IPS-11a (cell line): ENCODE measurements around the gene METTL4.

Experiments used
- H3K4me3 ChIP-seq: one replicate; pipeline ENCODE4 v1.5.1; 2013; ENCODE audit warnings: low read depth, low read length, control low read depth

Gene METTL4

GRCh38 chr18:2571200-2572170 lies at the start of gene METTL4, which contains the start of gene NDC80:
METTL4 (minus strand) TSS chr18:2571505; CDS start chr18:2567216, 4,289 bp downstream.
NDC80 (plus strand) TSS chr18:2571557; CDS start chr18:2572986, 1,429 bp downstream.
- H3K4me3 ChIP-seq = peak within 1 kb of the TSS; percentile 91

GRCh38 chr18:2618009-2618408 lies 46.7 kb upstream of the METTL4 start:
- no peak overlapping the region for H3K4me3 ChIP-seq

- no peak overlapping the region for H3K4me3 ChIP-seq
Measured at GRCh38 chr18:2617401-2617998, 46.2 kb upstream of the METTL4 start.

- no peak overlapping the region for H3K4me3 ChIP-seq
Measured at GRCh38 chr18:2612996-2613395, 41.7 kb upstream of the METTL4 start.

GRCh38 chr18:2610549-2610948 lies 39.2 kb upstream of the METTL4 start:
- no peak overlapping the region for H3K4me3 ChIP-seq

- H3K4me3 ChIP-seq = no peak overlapping the region
Measured at GRCh38 chr18:2609604-2610003, 38.3 kb upstream of the METTL4 start.

- H3K4me3 ChIP-seq = no peak overlapping the region
Measured at GRCh38 chr18:2606335-2606734, 35.0 kb upstream of the METTL4 start.

- H3K4me3 ChIP-seq = no peak overlapping the region
Measured at GRCh38 chr18:2602844-2603243, 31.5 kb upstream of the METTL4 start.

- no peak overlapping the region for H3K4me3 ChIP-seq
Measured at GRCh38 chr18:2597639-2598038, 26.3 kb upstream of the METTL4 start.

- H3K4me3 ChIP-seq = no peak overlapping the region
Measured at GRCh38 chr18:2590303-2590702, 19.0 kb upstream of the METTL4 start.

- no peak overlapping the region for H3K4me3 ChIP-seq
Measured at GRCh38 chr18:2589345-2590068, 18.2 kb upstream of the METTL4 start.

- H3K4me3 ChIP-seq = no peak overlapping the region
Measured at GRCh38 chr18:2588666-2589344, 17.5 kb upstream of the METTL4 start.

GRCh38 chr18:2587788-2588187 lies 16.5 kb upstream of the METTL4 start:
- no peak overlapping the region for H3K4me3 ChIP-seq

GRCh38 chr18:2573408-2573807 lies 2.1 kb upstream of the METTL4 start:
- H3K4me3 ChIP-seq = no peak overlapping the region

GRCh38 chr18:2572892-2573291 lies 1.6 kb upstream of the METTL4 start:
- peak overlapping the region; percentile 91 for H3K4me3 ChIP-seq

- H3K4me3 ChIP-seq = peak overlapping the region; percentile 91
Measured at GRCh38 chr18:2572171-2572569, 865 bp upstream of the METTL4 start.

GRCh38 chr18:2570772-2571199 lies 519 bp downstream of the METTL4 start:
- peak overlapping the region; percentile 91 for H3K4me3 ChIP-seq

GRCh38 chr18:2569338-2570207 lies 1.7 kb downstream of the METTL4 start:
- H3K4me3 ChIP-seq = no peak overlapping the region

GRCh38 chr18:2568605-2569004 lies 2.7 kb downstream of the METTL4 start:
- H3K4me3 ChIP-seq = no peak overlapping the region

- no peak overlapping the region for H3K4me3 ChIP-seq
Measured at GRCh38 chr18:2568129-2568528, 3.2 kb downstream of the METTL4 start.
